Left hindlimb (tissue), 1 donor: ENCODE data around the gene CLASP2.
A peak's percentile ranks its signal among the peaks of the same experiment; 100 is the strongest.
"Not testable (repeated sequence)": the region's sequence is repeated elsewhere in the genome, so short reads cannot be mapped to it uniquely, and the experiment has no call there.

Experiments used
- DNase-seq: peaks from one replicate; pipeline ENCODE4 v3.0.0-alpha.2; 2018

Gene CLASP2

DNA sequence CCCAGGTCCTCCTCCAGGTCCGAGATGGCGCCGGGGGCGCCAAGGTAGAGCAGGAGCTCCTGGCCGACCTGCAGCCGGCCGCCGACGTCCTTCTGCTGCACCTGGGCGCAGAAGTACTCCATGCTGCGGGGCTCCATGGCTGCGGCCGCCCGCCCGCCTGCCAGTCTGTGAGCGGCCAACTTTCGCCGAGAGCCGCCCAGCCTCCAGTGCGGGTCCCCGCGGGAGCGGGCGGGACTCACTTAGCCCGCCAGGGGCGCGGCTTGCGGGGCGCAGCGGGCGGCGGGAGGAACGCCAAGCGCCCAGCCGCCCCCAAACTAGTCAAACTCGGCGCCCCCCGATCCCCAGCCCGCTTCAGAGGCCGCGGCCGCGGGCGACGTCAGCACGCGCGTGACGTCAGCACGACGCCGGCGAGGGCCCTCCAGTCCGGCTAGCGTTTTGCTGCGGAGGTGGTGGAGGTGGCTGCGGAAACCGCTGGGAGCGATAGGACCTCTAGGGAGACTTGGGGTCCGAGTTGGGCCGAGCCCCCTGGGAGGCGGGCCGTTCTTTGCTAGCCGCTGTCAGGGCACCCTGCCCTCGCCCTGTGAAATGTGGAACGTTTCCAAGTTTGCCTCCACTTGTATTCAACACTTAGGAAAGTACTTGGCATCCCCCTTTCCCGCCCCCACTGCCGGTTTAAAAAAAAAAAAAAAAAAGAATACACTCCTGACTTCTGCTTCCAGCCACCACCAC, at the start of gene CLASP2:
TSS of gene CLASP2 (minus strand) at position 389 of the 729 bp plus-strand sequence. CDS start at position 137, 252 bp downstream.
- DNase-seq = peak; percentile 91

DNA sequence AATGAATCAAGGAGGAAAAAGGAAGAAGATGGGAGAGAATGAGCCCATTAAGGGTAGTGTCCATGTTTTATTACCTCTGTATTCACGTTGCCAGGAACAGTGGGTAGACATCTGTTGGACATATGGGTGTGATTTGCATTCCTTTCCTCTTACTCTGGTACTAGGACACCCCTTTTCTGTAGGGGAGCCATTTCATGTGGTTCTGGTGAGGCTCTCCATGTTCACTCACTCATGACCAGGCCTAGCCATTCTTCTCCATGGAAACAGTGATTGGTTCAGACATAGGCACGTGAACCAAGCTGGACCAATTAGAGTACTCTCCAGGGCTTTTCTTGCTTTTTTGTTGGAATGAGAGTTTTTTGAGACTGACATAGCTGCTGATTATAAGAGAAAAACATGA, 40.8 kb upstream of the CLASP2 start:
- no peak for DNase-seq

DNA sequence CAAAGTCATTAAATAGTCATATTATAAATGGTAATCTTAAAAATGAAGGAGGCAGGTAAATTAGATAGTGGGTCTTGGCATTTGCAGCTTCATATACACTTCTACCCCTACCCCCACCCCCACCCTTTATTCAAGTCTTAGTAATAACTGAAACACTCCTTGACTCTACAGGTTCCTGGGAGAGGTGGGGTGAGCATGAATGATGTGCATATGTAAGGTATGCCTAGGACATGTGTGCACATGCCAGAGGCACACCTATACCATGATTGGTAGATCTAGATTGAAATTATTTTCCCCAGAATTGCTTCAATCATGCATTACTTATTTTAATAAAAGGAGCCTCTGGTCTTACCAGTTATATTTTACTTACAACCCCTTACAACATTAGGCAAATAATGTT, 40.2 kb upstream of the CLASP2 start:
- no peak for DNase-seq

DNA sequence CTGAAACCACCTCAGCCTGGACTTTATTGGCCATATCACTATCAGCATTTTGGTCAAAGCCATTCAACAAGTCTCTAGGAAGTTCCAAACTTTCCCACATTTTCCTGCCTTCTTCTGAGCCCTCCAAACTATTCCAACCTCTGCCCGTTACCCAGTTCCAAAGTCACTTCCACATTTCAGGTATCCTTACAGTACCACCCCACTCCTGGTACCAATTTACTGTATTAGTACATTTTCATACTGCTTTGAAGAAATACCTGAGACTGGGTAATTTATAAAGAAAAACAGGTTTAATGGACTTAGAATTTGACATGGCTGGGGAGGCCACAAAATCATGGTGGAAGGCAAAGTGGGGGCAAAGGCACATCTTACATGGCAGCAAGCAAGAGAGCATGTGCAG, 36.3 kb upstream of the CLASP2 start:
- DNase-seq = not testable (repeated sequence)

DNA sequence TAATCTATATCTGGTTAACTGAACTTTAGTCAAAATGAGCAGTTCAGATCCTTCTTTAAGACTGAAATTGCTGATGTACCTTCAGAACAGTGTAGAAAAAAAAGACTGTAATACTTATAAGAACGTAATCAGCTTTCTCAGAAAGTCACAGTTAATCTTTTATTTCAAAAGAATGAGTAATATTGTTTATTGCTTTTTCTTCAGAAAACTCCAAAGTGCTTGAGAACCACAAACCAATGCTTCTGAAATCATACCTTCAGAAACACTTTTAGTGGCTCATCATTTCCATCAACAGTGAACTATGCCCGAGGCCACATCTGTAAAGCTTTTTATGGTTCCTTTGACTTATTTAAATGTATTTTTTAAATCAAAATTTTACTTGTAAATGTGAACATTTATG, 33.3 kb upstream of the CLASP2 start:
- DNase-seq = no peak

DNA sequence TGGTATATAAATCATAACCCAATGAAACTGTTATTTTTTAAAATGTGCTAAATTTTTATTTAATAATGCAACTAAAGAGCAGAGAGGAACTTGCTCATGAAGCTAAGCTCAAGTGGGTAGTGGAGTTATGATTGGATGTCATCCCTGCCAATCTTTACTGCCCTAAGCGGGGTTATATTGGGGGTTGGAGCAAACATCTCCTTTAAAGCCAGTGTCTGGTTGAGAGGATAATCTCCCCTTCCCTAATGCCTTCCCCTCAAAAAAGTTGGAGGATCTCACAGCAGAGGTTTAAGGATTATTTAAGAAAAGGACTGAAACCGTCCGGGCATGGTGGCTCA, 32.1 kb upstream of the CLASP2 start:
- no peak for DNase-seq

DNA sequence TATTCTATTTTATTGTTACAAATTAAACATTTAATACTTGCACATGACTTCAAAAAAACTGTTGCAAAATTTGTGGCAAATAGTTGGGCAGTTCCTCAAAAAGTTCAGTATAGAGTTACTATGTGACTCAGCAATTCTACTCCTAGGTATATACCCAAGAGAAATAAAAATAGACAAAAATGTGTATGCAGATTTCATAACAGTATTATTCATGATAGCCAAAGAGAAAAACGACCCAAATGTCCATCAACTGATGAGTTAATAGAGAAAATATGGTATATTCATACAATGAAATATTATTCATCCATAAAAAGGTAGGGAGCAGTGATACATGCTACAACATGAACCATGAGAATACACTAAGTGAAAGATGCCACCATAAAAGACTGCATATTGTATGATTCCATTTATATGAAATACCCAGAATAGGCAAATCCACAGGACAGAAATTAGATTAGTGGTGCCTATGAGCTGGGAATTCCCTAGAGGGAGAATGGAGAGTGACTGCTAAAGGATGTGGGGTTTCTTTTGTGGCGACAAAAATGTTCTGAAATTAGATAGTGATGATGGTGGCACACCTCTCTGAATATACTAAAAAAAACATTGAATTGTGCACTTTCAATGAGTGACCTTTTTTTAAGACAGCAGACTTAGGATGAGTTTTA, 31.6 kb upstream of the CLASP2 start:
- no peak for DNase-seq

DNA sequence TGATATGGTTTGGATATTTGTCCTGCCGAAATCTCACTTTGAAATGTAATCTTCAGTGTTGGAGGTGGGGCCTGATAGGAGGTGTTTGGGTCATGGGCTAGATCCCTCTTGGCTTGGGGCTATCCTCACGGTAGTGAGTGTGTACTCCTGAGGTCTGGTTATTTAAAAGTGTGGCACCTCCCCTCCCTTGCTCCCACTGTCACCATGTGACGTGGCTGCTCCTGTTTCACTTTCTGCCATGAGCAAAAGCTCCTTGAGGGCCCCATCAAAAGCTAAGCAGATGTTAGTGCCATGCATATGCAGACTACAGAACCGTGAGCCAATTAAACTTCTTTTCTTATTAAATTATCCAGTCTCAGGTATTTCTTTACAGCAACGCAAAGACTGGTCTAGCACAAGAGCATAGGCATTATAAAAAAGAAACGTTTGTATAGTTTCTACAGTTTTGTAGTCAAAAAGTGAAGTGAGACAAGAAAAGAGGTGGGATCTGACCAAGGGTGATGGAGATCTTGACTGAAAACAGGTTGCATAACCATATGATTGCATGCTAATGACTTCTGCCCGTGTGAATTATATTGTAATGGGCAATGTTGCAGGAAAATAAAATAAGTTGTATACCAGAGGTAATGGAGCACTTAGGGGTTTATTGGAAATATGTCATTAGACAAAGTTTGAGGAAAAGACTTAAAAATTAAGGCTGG, 28.5 kb upstream of the CLASP2 start:
- no peak for DNase-seq

DNA sequence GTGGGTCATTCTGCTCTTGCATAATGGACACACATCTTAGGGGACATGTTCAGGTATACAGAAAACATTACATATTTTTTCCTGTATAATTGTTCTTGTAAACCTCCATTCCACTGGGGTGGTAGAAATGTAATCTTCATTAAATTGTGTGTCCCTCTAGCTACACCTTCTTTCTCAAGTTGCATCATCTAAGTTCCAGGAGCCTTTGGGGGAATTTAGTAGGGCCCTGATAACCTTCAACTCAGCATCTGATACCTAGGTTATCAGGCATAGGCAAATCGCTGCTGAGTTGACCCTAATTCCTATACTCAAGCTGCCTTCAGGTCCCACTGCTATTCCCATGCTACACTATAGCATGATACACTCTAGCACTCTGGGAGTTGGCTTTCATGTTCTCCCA, 19.1 kb upstream of the CLASP2 start:
- no peak for DNase-seq

DNA sequence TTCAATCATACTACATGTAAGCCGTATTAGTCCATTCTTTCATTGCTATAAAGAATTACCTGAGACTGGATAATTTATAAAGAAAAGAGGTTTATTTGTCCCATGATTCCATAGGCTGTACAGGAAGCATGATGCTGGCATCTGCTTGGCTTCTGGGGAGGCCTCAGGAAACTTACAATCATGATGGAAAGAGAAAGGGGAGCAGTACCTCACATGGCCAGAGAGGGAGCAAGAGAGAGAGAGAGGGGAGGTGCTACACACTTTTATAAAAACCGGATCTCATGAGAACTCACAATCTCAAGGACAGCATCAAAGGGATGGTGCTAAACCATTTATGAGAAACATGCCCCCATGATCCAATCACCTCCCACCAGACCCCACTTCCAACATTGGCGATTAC, 14.3 kb upstream of the CLASP2 start:
- DNase-seq = no peak

DNA sequence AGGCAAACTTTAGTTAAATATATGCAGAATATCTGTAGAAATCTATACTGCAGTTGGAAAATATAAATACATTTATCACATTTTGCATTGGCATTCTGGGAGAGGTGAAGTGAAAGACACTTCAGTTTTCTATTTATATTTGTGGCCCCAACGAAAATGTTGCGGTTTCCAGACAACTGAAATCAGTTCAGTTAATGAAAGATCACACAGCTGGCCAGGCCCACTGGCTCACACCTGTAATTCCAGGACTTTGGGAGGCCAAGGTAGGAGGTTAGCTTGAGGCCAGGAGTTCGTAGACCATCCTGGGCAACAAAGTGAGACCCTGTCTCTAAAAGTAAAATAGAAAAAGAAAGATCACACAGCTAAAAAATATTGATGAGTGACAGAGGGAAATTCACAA, 11.9 kb upstream of the CLASP2 start:
- DNase-seq = no peak

DNA sequence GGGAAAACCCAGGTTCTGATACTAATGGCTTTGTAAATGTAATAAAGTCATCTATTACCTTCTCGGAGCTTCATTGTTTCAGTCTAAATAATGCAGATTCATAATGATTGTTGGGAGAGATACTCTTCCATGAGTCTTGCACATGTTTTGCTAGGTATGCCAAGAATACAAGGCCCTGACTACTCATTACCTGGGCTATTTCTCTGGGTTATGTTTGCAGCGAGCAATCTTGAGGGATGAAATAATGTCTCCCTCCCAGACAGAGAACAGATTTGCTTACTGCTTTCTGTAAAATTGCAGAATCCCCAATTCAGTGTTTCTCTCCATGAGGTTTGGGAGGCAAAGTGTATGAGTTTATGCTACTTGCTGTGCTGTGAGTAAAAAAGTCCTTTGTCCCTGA, 6.2 kb upstream of the CLASP2 start:
- no peak for DNase-seq

DNA sequence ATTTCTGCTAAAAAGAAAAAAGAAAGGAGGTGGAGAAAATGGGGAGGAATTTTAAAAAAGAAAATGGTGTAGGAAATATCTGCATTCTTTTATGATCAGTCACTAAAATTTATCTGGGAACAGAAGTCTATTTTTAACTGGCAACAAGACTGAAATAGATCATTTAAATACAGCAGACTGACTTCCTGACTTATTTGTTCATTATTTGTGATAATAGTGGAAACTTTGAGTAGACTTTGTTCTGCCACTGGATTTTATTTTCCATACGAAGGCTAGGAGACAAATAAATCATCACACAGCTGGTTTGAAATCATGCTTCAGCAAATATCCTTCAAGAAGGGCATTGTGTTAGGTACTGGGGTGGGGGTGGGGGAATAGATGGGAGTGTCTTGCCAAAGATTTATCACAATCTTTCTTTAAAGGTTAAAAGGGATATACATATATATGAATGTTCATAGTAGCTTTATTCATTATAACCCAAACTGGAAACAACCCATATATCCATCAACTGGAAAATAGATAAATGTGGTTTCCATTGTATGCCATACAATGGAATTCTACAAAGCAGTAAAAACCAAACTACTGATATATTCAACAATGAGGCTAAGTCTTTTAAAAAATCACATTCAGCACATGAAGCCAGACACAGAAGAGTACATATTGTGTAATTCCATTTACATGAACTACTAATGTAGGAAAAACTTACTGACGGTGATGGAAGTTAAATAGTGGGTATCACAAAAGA, 4.7 kb upstream of the CLASP2 start:
- no peak for DNase-seq

DNA sequence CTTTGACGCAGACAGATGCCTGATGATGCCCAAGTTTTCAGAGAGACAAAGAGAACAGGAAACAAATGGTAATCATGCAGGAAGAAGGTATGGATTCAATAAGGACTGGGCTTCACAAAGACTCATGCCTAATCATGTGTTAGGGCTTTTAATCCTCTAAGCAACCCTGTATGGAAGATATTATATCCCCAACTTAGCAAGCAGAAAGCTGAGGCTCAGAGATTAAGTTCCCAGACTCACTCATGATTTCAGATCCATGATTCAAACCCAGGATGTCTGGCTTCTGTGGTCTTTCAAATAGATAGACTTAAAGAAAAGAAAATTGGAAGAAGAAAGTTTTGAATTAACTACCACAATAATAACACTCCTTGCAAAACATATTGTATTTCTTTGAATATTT, 4.1 kb upstream of the CLASP2 start:
- DNase-seq = no peak

DNA sequence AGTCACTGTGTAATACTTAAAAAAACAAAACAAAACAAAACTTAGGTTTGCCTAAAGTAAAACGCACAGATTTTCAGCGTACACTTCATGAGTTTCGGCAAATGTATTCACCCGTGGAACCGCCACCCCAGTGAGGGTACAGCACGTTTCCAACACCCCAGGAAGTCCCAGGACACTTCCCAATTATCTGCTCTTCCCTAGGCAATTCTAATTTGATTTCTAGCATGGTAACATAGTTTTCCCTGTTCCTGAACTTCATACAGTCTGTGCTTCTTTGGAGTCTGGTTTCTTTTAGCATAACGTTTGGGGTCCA, 497 bp upstream of the CLASP2 start:
- DNase-seq = no peak

DNA sequence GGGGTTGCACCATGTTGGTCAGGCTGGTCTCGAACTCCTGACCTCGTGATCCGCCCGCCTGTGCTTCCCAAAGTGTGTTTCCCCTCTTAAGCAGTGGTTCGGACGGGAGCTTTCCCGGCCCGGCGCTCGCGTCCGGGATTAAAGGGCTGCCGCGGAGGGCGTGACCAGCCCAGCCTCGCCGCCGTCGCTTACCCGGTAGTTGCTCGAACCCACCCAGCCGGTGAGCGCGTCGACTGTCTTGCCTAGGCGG, 513 bp downstream of the CLASP2 start:
- no peak for DNase-seq

DNA sequence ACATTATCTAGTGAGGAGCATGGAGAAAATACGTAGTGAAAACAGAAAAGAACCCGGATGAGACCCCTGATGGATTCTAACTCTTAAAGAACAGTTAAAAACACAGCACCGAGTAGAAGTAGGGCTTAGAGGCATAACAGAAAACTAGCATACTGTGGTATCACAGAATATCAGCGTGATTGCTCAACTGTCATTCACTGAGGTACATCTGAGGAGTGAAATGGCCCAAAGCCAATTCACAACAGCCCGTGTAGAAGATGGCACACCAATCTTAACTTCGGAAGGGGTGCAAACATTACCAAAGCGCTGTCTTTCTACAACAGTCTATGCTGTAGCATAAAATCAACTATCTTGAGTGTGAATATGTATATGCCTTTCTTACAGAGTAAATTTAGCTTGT, 1.8 kb downstream of the CLASP2 start:
- DNase-seq = no peak

DNA sequence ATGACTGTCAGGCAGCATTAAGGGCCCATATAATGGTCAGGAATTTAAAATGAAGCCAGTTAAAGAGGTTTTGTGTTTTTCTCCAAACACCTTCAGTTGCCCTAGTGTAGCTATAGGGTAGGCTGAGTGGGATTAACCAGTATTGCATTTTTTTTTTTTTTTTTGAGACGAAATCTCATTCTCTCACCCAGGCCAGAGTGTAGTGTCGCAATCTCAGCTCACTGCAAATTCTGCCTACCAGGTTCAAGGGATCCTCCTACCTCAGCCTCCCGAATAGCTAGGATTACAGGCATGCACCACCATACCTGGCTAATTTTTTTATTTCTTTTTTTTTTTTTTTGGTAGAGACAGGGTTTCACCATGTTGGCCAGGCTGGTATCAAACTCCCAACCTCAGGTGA, 7.0 kb downstream of the CLASP2 start:
- DNase-seq = no peak

DNA sequence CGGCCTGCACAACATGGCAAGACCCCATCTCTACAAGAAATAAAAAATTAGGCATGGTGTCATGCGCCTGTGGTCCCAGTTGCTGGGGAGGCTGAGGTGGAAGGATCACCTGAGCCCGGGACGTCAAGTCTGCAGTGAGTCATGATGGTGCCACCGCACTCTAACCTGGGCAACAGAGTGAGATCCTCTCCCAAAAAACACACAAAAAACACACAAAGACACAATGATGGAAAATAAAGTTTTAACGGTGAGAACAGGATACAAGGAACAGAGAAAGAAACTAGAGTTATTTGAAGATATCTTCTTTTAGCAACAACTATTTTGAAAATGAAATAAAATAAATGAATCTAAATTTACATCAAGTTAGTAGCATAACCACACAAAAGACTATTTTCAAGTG, 12.0 kb downstream of the CLASP2 start:
- DNase-seq = no peak

DNA sequence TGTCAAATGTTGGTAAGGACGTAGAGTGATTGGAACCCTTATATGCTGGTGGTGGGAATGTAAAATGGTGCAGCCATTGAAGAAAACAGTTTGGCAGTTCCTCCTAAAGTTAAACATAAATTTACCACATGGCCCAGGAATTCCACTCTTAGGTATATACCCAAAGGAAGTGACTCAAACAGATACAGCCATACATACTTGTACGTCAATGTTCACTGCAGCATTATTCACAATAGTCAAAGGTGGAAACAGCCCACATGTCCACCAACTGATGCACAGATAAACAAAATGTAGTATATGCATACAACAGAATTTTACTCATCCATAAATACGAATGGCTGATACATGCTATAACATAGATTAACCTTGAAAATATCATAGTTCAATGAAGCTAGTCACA, 13.2 kb downstream of the CLASP2 start:
- DNase-seq = no peak

DNA sequence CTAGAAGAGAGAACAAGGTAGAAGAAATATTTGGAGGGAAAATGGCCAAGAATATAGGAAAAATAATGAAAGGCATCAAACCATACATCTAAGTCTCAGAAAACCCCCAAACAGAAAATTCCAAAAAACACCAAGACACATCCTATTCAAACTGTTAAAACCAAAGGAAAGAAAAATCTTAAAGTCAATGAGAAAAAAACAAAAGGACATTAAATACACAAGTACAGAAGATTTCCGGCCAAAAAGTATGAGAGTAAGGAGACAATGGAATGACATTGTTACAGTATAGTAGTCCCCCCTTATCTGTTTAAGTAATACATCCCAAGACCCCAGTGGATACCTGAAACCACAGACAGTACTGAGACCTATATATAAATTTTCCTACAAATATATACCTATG, 18.8 kb downstream of the CLASP2 start:
- DNase-seq = no peak

DNA sequence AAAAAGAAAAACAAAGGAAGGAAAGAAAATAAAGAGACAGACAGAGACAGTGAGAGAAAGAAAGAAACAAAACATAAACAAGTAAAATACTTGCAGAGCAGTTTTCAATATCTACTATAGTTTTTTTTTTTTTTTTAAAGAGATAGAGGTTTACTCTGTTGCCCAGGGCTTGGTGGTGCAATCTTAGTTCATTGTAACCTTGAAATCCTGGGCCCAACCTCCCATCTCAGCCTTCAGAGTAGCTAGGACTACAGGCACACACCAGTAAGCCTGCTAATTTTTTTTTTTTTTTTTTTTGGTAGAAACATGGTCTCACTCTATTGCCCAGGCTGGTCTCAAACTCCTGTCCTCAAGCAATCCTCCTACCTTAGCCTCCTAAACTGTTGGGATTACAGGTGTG, 23.1 kb downstream of the CLASP2 start:
- DNase-seq = no peak

DNA sequence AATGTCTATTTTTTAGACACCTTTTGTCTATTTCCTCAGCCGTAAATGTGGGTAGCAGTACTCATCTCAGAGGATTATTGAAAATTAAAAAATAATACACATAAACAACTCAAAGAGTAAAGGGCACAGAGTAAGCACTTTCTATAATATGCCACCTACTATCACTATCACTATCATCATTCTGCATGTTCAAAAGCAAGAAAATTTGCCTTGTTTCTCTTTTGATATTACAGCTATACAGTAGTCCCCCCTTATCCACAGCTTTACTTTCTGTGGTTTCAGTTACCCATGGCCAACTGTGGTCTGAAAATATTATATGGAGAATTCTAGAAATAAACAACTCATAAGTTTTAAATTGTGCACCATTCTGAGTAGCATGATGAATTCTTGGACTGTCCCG, 27.7 kb downstream of the CLASP2 start:
- no peak for DNase-seq

DNA sequence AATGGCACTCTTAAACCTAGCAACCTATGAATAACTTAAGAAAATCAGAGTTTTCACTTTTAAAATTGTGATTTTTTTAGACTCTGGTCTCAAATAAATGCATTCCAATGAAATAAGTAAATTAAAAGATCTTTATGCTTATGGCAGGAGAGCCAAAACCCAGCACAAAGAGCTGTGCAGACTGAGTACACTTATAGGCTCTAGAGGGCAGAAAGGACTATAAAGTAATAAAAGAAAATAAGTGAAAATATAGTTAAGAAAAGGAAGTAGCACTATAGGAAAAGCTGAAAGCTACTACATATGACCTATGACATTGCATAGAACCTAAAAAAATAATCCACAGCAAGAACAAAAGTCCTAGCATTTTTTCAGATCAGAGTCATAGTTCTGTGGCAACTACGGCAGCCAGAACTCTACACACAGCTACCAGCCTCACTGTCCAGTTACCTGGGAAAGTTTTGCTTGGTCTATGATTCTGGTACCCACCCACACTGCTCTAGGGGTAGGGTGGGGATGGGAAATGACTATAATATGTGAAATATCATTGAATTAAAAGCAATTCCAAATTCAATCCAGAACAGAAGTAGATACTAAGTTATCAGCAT, 30.5 kb downstream of the CLASP2 start:
- no peak for DNase-seq
